H9 (cell line): ENCODE measurements around the gene MAML3. TPM values are rescaled to one million over a fixed set of nuclear protein-coding genes. Genes with fewer than 3 reads are reported as not detected.

ENCODE experiments used
- DNase-seq: peaks from one replicate; pipeline ENCODE4 v3.0.0-alpha.2; 2017
- H2AFZ ChIP-seq: one replicate; pipeline ENCODE4 v1.6.1; 2013; ENCODE audit warnings: mild to moderate bottlenecking, low read length, control low read depth, moderate library complexity
- H2AK5ac ChIP-seq: 2 replicates; pipeline ENCODE4 v1.6.1; 2013; ENCODE audit warnings: low read length, control low read depth, mixed read lengths; ENCODE audit not compliant: insufficient read length
- H2BK120ac ChIP-seq: one replicate; pipeline ENCODE4 v1.6.1; 2013; ENCODE audit warnings: low read depth, mild to moderate bottlenecking, low read length, control low read depth, inconsistent platforms; ENCODE audit not compliant: poor library complexity, severe bottlenecking
- H2BK12ac ChIP-seq: 2 replicates; pipeline ENCODE4 v1.6.1; 2013; ENCODE audit warnings: low read length, control low read depth, mixed read lengths, low read depth; ENCODE audit not compliant: insufficient read length
- H2BK15ac ChIP-seq: 2 replicates; pipeline ENCODE4 v1.6.1; 2013; ENCODE audit warnings: low read depth, low read length, control low read depth
- H2BK20ac ChIP-seq: one replicate; pipeline ENCODE4 v1.6.1; 2013; ENCODE audit warnings: low read depth, mild to moderate bottlenecking, low read length, control low read depth, inconsistent platforms; ENCODE audit not compliant: poor library complexity, severe bottlenecking
- H2BK5ac ChIP-seq: 2 replicates; pipeline ENCODE4 v1.6.1; 2013; ENCODE audit warnings: low read length, control low read depth, mixed read lengths; ENCODE audit not compliant: insufficient read length
- H3K14ac ChIP-seq: 2 replicates; pipeline ENCODE4 v1.6.1; 2013; ENCODE audit warnings: low read length, control low read depth; ENCODE audit not compliant: insufficient read depth
- H3K18ac ChIP-seq: 2 replicates; pipeline ENCODE4 v1.6.1; 2013; ENCODE audit warnings: low read depth, mild to moderate bottlenecking, mixed read lengths, low read length, control low read depth; ENCODE audit not compliant: insufficient read length
- H3K23ac ChIP-seq: 2 replicates; pipeline ENCODE4 v1.6.1; 2013; ENCODE audit warnings: low read length, control low read depth, mixed read lengths, low read depth; ENCODE audit not compliant: insufficient read length
- H3K23me2 ChIP-seq: 2 replicates; pipeline ENCODE4 v1.6.1; 2013; ENCODE audit warnings: low read depth, mild to moderate bottlenecking, mixed read lengths, low read length, control low read depth; ENCODE audit not compliant: insufficient read length, poor library complexity, severe bottlenecking
- H3K27ac ChIP-seq: 2 replicates; pipeline ENCODE4 v1.5.1; 2013; ENCODE audit warnings: low read length, control low read depth, mixed read lengths, low read depth; ENCODE audit not compliant: insufficient read length
- H3K27me3 ChIP-seq: 2 replicates; pipeline ENCODE4 v1.6.1; 2013; ENCODE audit warnings: low read length, control low read depth, inconsistent platforms; ENCODE audit not compliant: insufficient read depth
- H3K4ac ChIP-seq: 2 replicates; pipeline ENCODE4 v1.6.1; 2013; ENCODE audit warnings: low read depth, mild to moderate bottlenecking, control low read depth, inconsistent platforms, low read length, moderate library complexity
- H3K4me1 ChIP-seq: 2 replicates; pipeline ENCODE4 v1.6.1; 2013; ENCODE audit warnings: low read length, control low read depth, inconsistent platforms; ENCODE audit not compliant: insufficient read depth
- H3K4me2 ChIP-seq: 2 replicates; pipeline ENCODE4 v1.6.1; 2013; ENCODE audit warnings: low read length, control low read depth, mixed read lengths; ENCODE audit not compliant: insufficient read length, insufficient read depth
- H3K56ac ChIP-seq: 2 replicates; pipeline ENCODE4 v1.6.1; 2013; ENCODE audit warnings: low read depth, mild to moderate bottlenecking, mixed read lengths, low read length, control low read depth; ENCODE audit not compliant: insufficient read length
- H3K79me1 ChIP-seq: 2 replicates; pipeline ENCODE4 v1.6.1; 2013; ENCODE audit warnings: low read depth, mild to moderate bottlenecking, moderate library complexity, low read length, control low read depth, inconsistent platforms; ENCODE audit not compliant: insufficient read depth, poor library complexity, severe bottlenecking
- H3K79me2 ChIP-seq: 2 replicates; pipeline ENCODE4 v1.6.1; 2013; ENCODE audit warnings: low read length, control low read depth, inconsistent platforms; ENCODE audit not compliant: insufficient read depth
- H3K9ac ChIP-seq: 2 replicates; pipeline ENCODE4 v1.6.1; 2013; ENCODE audit warnings: low read length, control low read depth, mixed read lengths; ENCODE audit not compliant: insufficient read length; ENCODE audit errors: extremely low read depth
- H3K9me3 ChIP-seq: one replicate; pipeline ENCODE4 v1.6.1; 2013; ENCODE audit warnings: low read depth, low read length, inconsistent platforms; ENCODE audit not compliant: control insufficient read depth
- H3T11ph ChIP-seq: one replicate; pipeline ENCODE4 v1.6.1; 2013; ENCODE audit warnings: mild to moderate bottlenecking, low read length, control low read depth, inconsistent platforms
- H4K20me1 ChIP-seq: one replicate; pipeline ENCODE4 v1.6.1; 2013; ENCODE audit not compliant: control insufficient read depth, insufficient read length, insufficient read depth
- H4K5ac ChIP-seq: 2 replicates; pipeline ENCODE4 v1.6.1; 2013; ENCODE audit warnings: low read depth, mild to moderate bottlenecking, mixed read lengths, low read length, control low read depth; ENCODE audit not compliant: insufficient read length
- H4K8ac ChIP-seq: replicated peaks from 2 replicates; pipeline ENCODE4 v1.6.1; 2013; ENCODE audit warnings: low read length, control low read depth, mixed read lengths, low read depth; ENCODE audit not compliant: insufficient read length
- H4K91ac ChIP-seq: 2 replicates; pipeline ENCODE4 v1.6.1; 2013; ENCODE audit warnings: low read depth, mild to moderate bottlenecking, moderate library complexity, mixed read lengths, low read length, control low read depth; ENCODE audit not compliant: insufficient read length
- H3K27ac Mint-ChIP-seq, 3 experiments: 2 replicates in 2 of 3; 3 replicates in 1 of 3; pipeline ENCODE4 v1.8.0; 2020 to 2021; ENCODE audit warnings: mixed read lengths in 3 of 3, mild to moderate bottlenecking in 1 of 3, moderate library complexity in 1 of 3
- H3K27me3 Mint-ChIP-seq: 2 replicates; pipeline ENCODE4 v1.8.0; 2021; ENCODE audit warnings: low read depth, mild to moderate bottlenecking, moderate library complexity, mixed read lengths
- H3K36me3 Mint-ChIP-seq, 3 experiments: 2 replicates in 2 of 3; 3 replicates in 1 of 3; pipeline ENCODE4 v1.8.0; 2020 to 2021; ENCODE audit warnings: low read depth in 3 of 3, mixed read lengths in 3 of 3; ENCODE audit not compliant: insufficient read depth in 1 of 3
- H3K4me1 Mint-ChIP-seq, 2 experiments: 2 replicates each; pipeline ENCODE4 v1.8.0; 2020; ENCODE audit warnings: mixed read lengths in 2 of 2
- H3K4me3 Mint-ChIP-seq, 2 experiments: 2 replicates in 1 of 2; 3 replicates in 1 of 2; pipeline ENCODE4 v1.8.0; 2020 to 2021; ENCODE audit warnings: mild to moderate bottlenecking in 2 of 2, mixed read lengths in 2 of 2, moderate library complexity in 1 of 2
- H3K9me3 Mint-ChIP-seq, 2 experiments: 2 replicates in 1 of 2; 3 replicates in 1 of 2; pipeline ENCODE4 v1.8.0; 2020; ENCODE audit warnings: mild to moderate bottlenecking in 2 of 2, mixed read lengths in 2 of 2, moderate library complexity in 1 of 2
- WGBS: extraction: QIAGEN DNeasy Blood & Tissue Kit; methylation state at CpG from one replicate; pipeline ENCODE4 v1.1.7; 2013; ENCODE audit warnings: missing lambda C conversion rate, low lambda C conversion rate, mixed read lengths; ENCODE audit not compliant: insufficient read length; ENCODE audit errors: extremely low coverage; 5-methylcytosine and 5-hydroxymethylcytosine counted together
- total RNA-seq: library from RNA; stranded (reverse); gene quantifications from 2 replicates; pipeline ENCODE4 v1.2.1, GENCODE V29; 2021
- TF ChIP-seq, protein P1 (sequence below): fragments of 200-600 bp; sonication (generic); conservative IDR thresholded peaks from 3 replicates; pipeline ENCODE4 v1.8.0; 2021; ENCODE audit warnings: antibody characterized with exemption, mild to moderate bottlenecking

The MAML3 gene
- total RNA-seq, 1 experiment from 2014 or later, result 3.9 TPM

DNA sequence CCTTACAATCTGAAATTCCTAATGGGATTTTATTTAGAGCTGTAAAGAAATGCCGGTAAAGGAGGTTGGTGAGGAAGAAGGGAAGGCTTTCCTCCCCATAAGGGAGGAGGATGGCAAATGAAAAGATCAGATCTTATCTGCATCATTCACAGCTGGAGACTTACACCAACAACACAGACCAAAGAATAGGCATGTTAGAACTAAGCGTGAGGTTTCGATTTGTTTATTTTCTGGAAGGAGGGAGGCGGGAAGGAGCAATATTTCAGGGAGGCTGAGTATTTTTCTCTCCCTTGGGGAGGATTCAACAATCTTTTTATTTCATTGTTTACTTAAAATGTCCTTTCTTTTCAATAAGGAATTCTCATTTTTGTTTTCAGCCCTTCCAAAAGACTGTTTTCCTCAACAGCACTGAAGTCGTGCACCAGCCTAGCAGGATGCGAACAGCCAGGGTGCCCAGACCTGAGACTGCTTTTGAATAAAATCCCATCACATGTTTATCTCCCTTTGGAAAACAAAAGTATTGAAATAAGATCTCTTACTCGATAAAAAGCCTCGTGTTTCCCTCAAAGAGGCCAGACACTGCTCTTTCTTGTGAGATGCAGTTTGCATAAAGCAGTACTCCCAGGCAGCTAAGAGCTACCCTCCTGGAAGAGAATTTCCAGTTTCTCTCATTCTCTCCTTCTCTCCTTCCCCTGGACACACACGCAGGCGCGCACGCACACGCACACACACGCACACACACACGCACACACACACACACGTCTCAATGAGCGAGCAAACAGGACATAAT, 252.3 kb downstream of the MAML3 start:
- H2BK20ac ChIP-seq, result no peak overlapping the region
- no peak for DNase-seq
- H3K23ac ChIP-seq, result no peak overlapping the region
- H2BK5ac ChIP-seq, result no peak overlapping the region
- Mint-ChIP-seq H3K4me3 (peak overlapping the region in 1 of 2 experiments; percentile 41; a peak in 1 of 5 replicates), H3K27ac (peak overlapping the region; percentile 45 to 78 (median 49); a peak in 4 of 7 replicates), H3K36me3 (peaks cover 0 to 13% (median 6%) of the 10 kb centered on the region in 3 experiments; a peak in 4 of 7 replicates), H3K9me3 (peaks cover 4 to 11% of the 10 kb centered on the region in 2 experiments; a peak in 4 of 5 replicates), H3K4me1 (peaks cover 19 to 27% of the 10 kb centered on the region in 2 experiments), H3K27me3 (no peaks in the 10 kb centered on the region)
- H3K79me2 ChIP-seq, result no peaks in the 10 kb centered on the region
- no peaks in the 10 kb centered on the region for H4K20me1 ChIP-seq
- H3K79me1 ChIP-seq, result no peaks in the 10 kb centered on the region
- H3K4ac ChIP-seq, result no peak overlapping the region
- no peak overlapping the region for H2AFZ ChIP-seq
- no peak overlapping the region for H2BK120ac ChIP-seq
- no CpG with 5 or more reads among the region's 17 CpGs for WGBS
- TF ChIP-seq, protein P1, sequence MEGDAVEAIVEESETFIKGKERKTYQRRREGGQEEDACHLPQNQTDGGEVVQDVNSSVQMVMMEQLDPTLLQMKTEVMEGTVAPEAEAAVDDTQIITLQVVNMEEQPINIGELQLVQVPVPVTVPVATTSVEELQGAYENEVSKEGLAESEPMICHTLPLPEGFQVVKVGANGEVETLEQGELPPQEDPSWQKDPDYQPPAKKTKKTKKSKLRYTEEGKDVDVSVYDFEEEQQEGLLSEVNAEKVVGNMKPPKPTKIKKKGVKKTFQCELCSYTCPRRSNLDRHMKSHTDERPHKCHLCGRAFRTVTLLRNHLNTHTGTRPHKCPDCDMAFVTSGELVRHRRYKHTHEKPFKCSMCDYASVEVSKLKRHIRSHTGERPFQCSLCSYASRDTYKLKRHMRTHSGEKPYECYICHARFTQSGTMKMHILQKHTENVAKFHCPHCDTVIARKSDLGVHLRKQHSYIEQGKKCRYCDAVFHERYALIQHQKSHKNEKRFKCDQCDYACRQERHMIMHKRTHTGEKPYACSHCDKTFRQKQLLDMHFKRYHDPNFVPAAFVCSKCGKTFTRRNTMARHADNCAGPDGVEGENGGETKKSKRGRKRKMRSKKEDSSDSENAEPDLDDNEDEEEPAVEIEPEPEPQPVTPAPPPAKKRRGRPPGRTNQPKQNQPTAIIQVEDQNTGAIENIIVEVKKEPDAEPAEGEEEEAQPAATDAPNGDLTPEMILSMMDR, result no peak
- no peak overlapping the region for H3K9ac ChIP-seq
- no peak overlapping the region for H4K5ac ChIP-seq
- H2BK15ac ChIP-seq, result no peak overlapping the region
- H3K23me2 ChIP-seq, result no peaks in the 10 kb centered on the region
- H3K4me1 ChIP-seq, result no peaks in the 10 kb centered on the region
- H3K27me3 ChIP-seq, result no peaks in the 10 kb centered on the region
- H2AK5ac ChIP-seq, result no peak overlapping the region
- H3K4me2 ChIP-seq, result no peak overlapping the region
- H3T11ph ChIP-seq, result no peak overlapping the region
- H3K9me3 ChIP-seq, result no peaks in the 10 kb centered on the region
- no peak overlapping the region for H3K27ac ChIP-seq
- no peak overlapping the region for H3K18ac ChIP-seq
- no peak overlapping the region for H4K91ac ChIP-seq
- no peak overlapping the region; the same call in 1 of the 2 replicates for H3K14ac ChIP-seq
- no peak overlapping the region for H3K56ac ChIP-seq
- no peak overlapping the region for H2BK12ac ChIP-seq
- no peak overlapping the region for H4K8ac ChIP-seq
